GM15510 (cell line): Measurements from ENCODE around the gene ZNF658.

Experiments used
- POLR2A ChIP-seq: IDR thresholded peaks from 3 replicates; pipeline ENCODE4 v1.6.1; 2011; ENCODE audit warnings: borderline replicate concordance; ENCODE audit not compliant: insufficient read length; ENCODE audit errors: extremely low read depth

Gene ZNF658

DNA sequence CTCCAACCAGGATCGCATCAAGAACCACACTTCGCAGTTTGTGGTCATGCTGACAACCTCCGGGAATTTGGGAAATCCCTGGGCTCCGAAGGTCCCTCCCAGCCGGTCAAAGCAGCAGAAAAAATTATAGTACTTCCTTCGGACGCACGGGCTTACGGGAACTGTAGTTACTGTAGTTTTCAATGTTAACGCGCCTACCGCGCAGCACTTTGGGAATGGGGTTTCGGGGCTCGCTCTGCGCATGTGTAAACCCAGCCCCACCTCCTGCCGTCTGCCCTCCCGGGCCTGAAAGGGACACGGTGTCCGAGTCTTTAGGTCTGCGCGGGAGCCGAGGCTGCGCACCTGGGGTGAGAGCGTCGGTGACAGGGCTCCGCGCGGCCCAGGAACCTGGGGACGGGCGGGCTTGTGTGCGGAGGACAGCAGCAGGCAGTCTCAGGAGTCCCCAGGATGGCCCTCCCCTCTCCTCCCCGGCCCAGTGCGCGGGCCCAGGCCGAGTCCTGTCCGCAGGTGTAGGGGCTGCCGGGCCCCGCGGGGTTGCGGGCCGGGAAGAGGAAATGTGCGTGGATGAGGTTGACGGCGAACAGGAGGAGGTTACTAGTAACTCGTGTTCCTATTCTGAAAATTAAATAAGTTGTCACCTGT lies at the start of gene ZNF658:
Gene ZNF658 (plus strand): TSS at position 236 of the 642 bp plus-strand sequence. CDS start 2,837 bp downstream, outside the sequence.
- peak; percentile 24 for TF ChIP-seq POLR2A
